Midbrain (tissue), 1 donor: ENCODE measurements around the gene KRT79.

Experiments
- DNase-seq: peaks from one replicate; lab custom pipeline; 2025; lab: John Stamatoyannopoulos, UW

Gene KRT79

DNA sequence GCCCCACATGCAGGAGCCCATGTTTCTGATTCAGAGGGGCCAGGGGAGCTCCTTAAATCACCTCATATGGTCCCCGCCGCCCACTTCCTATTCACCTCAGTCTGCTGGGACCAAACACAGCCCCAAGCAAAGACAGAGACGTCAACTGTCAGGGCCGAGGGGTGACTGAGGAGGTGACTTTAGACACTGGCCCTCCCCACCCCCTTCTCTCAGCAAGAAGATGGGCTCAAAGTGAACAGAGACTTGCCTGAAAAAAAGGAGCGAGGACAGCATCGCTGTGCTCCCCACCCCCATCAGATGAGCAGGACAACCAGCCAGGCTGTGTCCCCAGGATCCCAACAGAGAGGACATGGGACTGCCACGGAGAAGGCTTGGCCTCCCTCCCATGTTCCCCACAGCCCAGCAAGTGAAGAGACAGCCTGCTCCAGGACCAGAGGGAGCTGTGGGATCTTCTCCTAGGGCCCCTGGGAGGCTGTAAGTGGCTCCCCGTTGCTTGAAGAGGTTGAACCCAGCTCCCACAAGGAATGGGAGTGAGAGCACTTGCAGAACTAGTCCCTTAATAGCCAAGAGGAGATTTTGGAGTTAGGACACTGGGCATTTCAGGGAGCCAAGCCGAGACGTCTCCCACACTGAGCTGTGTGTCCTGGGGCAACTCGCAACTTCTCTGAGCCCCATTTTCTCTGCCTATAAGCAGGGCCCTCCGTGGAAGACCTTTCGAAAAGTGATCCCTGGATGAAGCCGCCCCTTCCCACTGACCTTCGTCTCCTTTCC lies 1.3 kb upstream of the KRT79 start:
- no peak for DNase-seq

DNA sequence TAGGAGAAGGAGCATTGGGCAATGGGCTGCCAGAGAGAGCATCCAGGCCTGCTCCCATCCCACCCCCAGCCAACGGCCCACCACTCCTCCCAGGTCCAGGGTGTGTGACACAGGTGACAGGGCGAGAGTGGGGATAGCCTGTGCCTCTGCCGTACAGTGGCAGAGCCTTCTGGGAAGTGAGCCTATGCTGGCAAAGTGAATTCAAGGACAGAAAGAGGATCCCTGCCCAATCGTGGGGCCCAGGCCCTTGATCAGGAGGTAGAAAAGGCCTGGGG lies 553 bp upstream of the KRT79 start:
- DNase-seq, result no peak

DNA sequence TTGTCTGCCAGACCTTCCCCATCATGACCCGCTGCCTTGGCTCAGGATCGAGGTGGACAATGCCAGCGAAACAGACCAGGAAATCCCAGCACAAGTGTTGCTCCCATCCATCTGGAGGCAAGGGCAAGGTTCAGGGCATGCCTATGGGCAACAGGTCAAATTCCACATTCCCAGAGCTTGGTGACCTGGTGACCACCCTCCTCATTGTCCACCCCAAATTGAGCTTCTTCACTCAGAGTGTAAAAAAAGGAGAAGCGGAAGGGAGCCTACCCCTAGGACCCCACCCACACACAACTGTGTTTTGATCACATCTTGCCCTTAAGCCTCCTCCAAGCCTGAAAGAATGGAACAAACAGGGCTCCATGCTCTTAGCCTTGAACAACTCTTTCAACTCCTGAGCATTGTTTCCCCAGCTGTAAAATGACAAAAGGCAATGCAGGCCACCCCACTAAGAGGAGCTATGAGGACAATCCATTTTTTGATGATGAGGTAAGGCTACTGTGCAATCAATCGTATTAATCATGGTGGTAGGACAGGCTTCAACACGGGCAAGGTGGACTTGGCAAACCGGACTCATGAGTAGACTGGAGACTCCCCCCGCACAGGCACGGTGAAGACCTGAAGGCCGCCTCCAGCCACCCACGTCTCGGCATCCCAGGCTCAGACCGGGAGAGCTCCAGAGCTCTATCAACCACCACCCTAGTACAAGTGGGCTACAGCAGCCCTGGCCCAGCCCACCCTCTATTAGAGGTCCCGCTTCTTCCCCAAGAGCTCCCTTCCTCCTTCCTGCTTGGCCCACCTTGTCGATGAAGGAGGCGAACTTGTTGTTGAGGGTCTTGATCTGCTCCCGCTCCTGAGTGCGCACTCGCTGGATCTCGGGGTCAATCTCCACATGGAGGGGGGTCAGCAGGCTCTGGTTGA lies 866 bp downstream of the KRT79 start:
- DNase-seq, result no peak

DNA sequence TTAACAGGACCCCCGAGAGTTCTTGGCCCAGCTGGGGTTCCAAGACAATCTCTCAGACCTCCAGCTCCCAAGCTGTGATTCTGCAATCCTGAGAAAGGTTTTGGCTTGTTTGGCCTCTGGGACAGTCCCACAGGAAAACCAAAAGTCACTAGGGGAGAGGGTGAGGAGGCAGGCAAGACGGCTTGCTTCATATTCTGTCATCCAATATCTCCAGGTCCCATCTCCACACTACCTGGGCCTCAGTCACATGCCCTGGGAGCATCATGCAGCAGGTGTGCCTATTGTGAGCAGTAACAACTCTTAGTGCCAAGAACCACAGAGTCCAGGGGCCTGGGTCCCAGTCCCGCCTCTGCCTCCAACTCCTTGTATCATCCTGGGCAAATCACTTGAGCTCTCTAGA lies 1.7 kb downstream of the KRT79 start:
- DNase-seq, result no peak

DNA sequence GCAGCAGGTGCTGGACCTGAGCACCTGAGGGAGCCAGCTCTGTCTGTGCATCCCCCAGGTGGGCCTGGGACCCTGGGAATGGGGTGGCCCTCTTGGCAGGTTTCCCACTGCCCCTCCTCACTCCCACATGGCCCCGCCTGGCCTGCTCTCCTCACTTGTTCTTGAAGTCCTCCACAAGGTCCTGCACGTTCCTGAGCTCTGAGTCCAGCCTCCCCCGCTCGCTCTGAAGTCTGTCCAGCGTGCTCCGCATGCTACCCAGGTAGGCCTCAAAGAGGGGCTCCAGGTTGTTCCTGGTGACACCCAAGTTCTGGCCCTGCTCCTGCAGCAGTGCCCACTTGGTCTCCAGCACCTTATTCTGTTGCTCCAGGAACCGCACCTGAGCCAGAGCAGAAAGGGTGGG lies 2.9 kb downstream of the KRT79 start:
- no peak for DNase-seq

- DNase-seq, result no peak
Observed at GRCh38 chr12:52829986-52830770, 3.9 kb downstream of the KRT79 start.

DNA sequence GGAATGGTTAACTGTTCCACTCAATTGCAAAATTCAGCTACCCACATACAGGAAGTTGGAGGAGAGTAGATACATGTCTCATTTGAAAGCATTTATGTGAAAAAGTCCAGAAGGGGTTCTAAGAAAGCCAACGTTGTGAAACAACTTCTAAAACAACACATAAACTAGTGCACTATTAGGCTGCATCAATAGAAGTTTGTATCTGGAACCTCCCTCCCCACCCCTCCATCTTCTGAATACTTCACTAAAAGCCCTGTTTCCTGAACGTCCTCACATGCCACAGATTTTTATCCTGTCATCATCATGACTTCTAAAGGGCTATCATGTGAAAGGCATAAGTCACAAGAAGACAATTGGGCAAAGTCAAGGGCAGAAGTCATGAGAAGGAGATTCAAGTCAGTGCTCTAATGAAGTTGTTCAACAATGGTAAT lies 5.5 kb downstream of the KRT79 start:
- DNase-seq, result no peak

- DNase-seq, result no peak
Observed at GRCh38 chr12:52828156-52828555, 6.0 kb downstream of the KRT79 start.

DNA sequence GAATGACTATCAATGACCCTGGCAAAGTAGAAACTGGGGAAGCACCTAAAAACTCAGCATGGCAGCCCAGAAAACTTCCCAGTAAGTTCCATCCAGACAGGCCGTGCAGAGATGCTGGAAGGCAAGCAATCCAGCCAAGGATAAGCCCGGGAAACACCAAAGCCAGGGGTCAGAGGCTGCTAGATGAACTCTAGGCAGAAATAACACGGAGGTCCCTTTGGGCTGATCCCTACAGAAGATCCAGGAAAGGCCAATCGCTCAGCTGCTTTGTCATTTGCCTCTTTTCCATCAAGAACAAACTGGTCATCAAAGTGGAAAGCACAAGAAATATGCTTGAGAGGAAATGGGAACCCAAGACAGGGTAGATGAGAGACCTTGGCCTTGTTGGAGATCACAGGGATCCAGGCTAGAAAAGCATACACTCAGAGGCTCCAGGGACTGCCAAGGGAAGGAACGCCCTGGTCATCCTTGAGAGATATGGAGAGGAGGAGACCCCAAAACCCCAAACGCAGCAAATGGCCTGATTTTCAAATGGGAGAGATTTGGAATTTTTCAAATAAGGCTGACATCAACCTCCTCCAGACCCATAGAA lies 6.5 kb downstream of the KRT79 start:
- no peak for DNase-seq

GRCh38 chr12:52826611-52827498 lies 7.3 kb downstream of the KRT79 start:
- DNase-seq, result no peak

DNA sequence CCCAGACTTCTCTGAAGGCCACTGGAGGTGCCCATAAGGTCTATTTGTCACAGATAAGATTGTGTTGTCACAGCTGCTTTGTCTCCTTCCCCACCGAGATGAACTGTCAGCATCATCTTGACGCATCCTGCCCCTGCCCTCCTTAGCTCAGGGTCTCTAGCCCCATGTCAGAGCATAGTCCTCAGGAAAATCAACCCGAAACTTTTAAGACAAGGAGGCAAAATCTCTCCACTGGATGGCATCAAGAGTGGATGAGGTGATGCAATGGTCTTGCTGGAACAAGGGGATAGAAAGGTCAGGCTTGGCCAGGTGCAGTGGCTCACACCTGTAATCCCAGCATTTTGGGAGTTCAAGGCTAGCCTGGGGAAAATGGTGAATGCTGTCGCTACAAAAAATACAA lies 8.2 kb downstream of the KRT79 start:
- no peak for DNase-seq

GRCh38 chr12:52824741-52825410 lies 9.2 kb downstream of the KRT79 start:
- DNase-seq, result no peak

GRCh38 chr12:52823761-52824450 lies 10.2 kb downstream of the KRT79 start:
- DNase-seq, result no peak

- no peak for DNase-seq
Observed at GRCh38 chr12:52822771-52823510, 11.2 kb downstream of the KRT79 start.

DNA sequence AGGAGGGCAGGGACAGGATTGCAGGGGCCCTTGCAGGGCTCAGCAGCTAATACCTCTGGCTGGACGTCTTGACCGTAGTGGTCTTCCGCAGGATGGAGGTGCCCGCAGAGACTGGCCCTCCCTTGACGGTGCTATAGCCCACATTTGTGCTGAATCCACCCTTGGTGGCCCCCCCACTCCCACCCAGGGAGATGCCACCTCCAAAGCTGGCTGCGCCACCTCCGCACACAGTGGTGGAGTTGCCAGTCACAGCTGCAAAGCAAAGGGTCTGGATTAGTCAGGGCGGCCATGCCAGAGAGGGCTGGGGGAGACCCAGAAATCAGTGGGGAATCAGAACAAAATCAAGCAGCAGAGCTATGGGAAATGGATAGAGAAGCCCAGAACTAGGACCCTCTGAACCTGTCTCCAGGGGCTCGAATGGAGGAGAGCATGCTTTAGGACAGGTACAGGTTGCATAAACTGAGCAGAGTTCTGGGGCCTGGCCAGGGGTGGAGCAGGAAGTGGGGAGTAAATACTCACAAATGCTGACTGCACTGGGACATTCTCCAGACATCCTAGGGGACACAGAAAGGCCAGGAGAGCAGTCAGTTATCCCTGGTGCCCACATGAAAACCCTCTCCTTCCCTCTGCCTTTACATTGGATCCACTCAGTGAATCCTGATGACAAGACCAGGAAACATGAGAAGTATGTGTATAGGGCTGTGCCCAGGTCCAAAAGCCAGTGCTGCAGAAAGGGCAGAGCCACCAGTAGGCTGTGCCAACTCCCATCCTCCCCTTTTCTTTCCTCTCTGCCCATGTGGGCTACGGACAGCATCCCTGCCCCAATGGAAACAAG lies 12.1 kb downstream of the KRT79 start:
- no peak for DNase-seq

GRCh38 chr12:52821071-52821730 lies 12.9 kb downstream of the KRT79 start:
- no peak for DNase-seq

DNA sequence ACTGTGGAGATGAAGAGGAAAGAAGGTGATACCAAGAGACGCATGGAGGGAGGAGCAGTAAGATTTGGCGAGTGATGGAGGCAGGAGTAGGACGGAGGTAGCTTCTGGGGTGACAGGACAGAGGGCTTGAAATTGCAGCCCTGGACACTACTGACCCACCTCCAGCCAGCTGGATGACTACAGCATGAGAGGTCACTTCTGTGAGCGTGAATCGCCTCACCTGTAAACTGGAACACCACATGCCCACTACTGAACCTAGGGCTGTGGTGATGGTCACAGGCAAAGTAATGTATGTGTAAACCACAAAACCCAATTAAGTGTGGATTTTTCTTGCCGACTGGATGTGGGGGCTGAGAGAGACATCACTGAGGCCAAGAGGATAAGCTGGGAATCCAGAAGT lies 13.6 kb downstream of the KRT79 start:
- DNase-seq, result no peak
